Measurements from ENCODE around the gene GALNT13.

GALNT13 gene

DNA sequence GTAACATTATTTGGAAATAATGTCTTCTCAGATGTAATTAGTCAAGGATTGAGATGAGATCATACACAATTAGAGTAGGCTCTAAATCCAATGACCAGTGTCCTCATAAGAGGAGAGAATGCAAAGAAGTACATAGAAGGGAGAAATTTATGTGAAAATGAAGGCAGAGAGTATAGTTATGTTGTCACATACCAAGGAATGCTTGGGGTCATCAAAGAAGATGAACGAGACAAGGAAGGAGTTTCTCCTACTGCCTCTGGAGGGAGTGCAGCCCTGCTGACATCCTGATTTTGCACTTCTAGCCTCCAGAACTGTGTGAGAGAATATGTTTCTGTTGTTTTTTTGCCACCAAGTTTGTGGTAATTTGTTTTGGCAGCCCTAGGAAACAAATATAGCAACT, 100.1 kb downstream of the GALNT13 start:
- DNase-seq (ENCODE audit: low read depth): no peak
- TF ChIP-seq, protein P1, sequence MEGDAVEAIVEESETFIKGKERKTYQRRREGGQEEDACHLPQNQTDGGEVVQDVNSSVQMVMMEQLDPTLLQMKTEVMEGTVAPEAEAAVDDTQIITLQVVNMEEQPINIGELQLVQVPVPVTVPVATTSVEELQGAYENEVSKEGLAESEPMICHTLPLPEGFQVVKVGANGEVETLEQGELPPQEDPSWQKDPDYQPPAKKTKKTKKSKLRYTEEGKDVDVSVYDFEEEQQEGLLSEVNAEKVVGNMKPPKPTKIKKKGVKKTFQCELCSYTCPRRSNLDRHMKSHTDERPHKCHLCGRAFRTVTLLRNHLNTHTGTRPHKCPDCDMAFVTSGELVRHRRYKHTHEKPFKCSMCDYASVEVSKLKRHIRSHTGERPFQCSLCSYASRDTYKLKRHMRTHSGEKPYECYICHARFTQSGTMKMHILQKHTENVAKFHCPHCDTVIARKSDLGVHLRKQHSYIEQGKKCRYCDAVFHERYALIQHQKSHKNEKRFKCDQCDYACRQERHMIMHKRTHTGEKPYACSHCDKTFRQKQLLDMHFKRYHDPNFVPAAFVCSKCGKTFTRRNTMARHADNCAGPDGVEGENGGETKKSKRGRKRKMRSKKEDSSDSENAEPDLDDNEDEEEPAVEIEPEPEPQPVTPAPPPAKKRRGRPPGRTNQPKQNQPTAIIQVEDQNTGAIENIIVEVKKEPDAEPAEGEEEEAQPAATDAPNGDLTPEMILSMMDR (IDR thresholded peaks at IDR 0.05; ENCODE audit: low read depth, low read length, missing control alignments): no peak
- no peak overlapping the region for H3K4me3 ChIP-seq (ENCODE audit: low read depth, low read length)

GRCh38 chr2:153972412-153972811, 100.7 kb downstream of the GALNT13 start:
- DNase-seq (ENCODE audit: low read depth): no peak
- TF ChIP-seq, protein P1 (IDR thresholded peaks at IDR 0.05; ENCODE audit: low read depth, low read length, missing control alignments): no peak
- H3K4me3 ChIP-seq (ENCODE audit: low read depth, low read length): no peak overlapping the region

DNA sequence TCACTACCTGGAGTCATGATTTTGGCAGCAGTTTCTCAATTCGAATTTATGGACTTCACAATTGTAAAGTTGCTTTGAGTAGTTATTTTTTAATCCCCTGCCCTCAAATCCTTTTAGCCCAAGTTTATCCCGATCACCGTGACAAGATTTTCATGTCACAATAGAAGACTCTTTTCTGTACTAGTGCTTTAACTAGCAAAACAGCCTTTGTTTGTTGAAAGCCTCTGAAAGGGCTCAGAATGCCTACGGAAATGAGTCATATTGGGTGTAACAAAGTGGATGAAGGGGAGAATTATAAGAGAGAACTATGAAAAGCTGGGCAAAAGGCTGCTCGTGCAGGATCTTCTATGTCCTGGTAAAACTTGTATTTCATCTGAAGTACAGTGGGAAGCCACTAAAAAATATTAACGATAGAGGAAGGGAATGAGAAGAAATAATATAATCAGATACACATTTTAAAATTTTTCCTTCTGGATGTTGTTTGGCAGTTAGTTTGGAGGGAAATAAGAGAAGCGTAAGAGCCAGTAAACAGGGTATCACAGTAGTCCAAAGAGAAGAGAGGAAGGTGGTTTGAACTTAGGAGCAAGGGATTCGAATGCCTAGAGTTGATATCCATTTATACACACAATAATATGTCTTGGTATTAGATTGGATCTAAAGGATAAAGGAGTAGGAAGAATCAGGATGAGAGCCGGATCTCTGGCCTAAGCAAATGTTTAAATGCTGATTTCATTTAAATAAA, 114.9 kb downstream of the GALNT13 start:
- H3K4me3 ChIP-seq (ENCODE audit: low read depth, low read length): no peak overlapping the region
- DNase-seq (ENCODE audit: low read depth): no peak
- TF ChIP-seq, protein P1 (IDR thresholded peaks at IDR 0.05; ENCODE audit: low read depth, low read length, missing control alignments): no peak

GRCh38 chr2:153990771-153991170, 119.0 kb downstream of the GALNT13 start:
- TF ChIP-seq, protein P1 (IDR thresholded peaks at IDR 0.05; ENCODE audit: low read depth, low read length, missing control alignments): no peak
- no peak for DNase-seq (ENCODE audit: low read depth)
- no peak overlapping the region for H3K4me3 ChIP-seq (ENCODE audit: low read depth, low read length)

DNA sequence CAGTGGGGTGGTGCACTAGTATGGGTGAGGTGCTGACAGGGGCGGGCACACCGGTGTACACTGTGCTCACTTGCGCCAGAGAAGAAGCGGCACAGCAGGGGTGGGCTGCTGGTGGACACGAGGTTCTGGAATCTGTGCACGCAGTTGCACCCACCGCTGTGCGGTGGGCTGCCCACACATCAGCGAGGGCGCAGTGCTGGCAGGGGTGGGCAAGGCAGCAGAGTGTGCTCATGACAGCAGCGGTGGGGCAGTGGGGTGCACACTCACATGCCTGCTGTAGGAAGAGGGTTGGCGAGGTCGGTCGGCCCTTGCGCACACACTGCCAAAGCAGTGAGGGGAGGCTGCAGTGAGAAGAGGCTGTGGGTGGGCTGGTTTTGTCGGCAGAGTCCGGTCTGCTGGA, 141.8 kb downstream of the GALNT13 start:
- DNase-seq (ENCODE audit: low read depth): no peak
- no peak overlapping the region for H3K4me3 ChIP-seq (ENCODE audit: low read depth, low read length)
- TF ChIP-seq, protein P1 (IDR thresholded peaks at IDR 0.05; ENCODE audit: low read depth, low read length, missing control alignments): no peak

DNA sequence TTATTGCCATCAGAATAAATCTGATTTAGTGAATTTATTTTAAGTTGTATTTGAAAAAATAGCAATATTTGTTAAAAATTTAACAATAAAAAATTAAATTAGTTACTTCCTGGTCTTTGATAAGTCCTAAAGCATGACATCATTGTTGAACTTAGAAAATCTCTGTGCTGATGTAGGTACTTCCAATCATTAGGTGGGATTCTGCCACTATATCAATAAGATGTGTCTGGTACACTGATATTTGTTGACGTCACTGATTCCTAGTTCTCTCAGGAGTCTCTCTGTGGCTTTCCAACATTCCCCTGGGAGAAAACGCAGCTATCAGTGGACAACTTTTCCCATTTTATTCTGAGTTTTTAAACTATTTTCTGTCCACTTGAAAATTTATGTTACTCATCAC, 143.5 kb downstream of the GALNT13 start:
- H3K4me3 ChIP-seq (ENCODE audit: low read depth, low read length): no peak overlapping the region
- TF ChIP-seq, protein P1 (IDR thresholded peaks at IDR 0.05; ENCODE audit: low read depth, low read length, missing control alignments): no peak
- no peak for DNase-seq (ENCODE audit: low read depth)

- H3K4me3 ChIP-seq (ENCODE audit: low read depth, low read length): no peak overlapping the region
- TF ChIP-seq, protein P1 (IDR thresholded peaks at IDR 0.05; ENCODE audit: low read depth, low read length, missing control alignments): no peak
- DNase-seq (ENCODE audit: low read depth): no peak
These were observed 157.8 kb downstream of the GALNT13 start for GRCh38 chr2:154029504-154029903.

All from GM12864 (cell line).